ENCODE data around the gene SORCS1. TPM values are rescaled to one million over a fixed set of nuclear protein-coding genes. Genes with fewer than 3 reads are reported as not detected.

SORCS1 gene
- total and polyA plus RNA-seq, 4 donors = 0.08 to 0.21 (median 0.09) TPM; not detected in 1

GRCh38 chr10:106872176-106872575, 292.3 kb downstream of the SORCS1 start:
- Histone ChIP-seq H3K36me3 (ENCODE audit: control insufficient read depth in 4 of 4, insufficient read depth in 3 of 4, low read depth in 1 of 4, low read length in 3 of 4) (no peaks in the 10 kb centered on the region), H3K27ac (ENCODE audit: low read depth in 1 of 2, low read length in 2 of 2) (no peak overlapping the region), H3K9me3 (ENCODE audit: control insufficient read depth in 4 of 4, low read length in 3 of 4) (peaks cover 0 to 5% (median 0%) of the 10 kb centered on the region in 4 donors), H3K9ac (ENCODE audit: low read depth in 1 of 2, low read length in 2 of 2) (no peak overlapping the region), H3K4me3 (ENCODE audit: low read depth in 1 of 3, low read length in 3 of 3) (no peak overlapping the region), H3K4me1 (ENCODE audit: control insufficient read depth in 4 of 4, insufficient read depth in 4 of 4, low read length in 3 of 4) (peaks cover 0 to 5% (median 2%) of the 10 kb centered on the region in 4 donors), H3K27me3 (ENCODE audit: control insufficient read depth in 4 of 4, insufficient read depth in 4 of 4, low read length in 3 of 4) (no peaks in the 10 kb centered on the region)
- no peak for DNase-seq (ENCODE audit: low spot score)
- 83% methylated on average over 2 of the region's 2 CpGs for WGBS
- no peak for TF ChIP-seq NR2F2 (IDR thresholded peaks at IDR 0.05)
- no peak for TF ChIP-seq FOXA1 (IDR thresholded peaks at IDR 0.05)
- no peak for TF ChIP-seq RAD21 (IDR thresholded peaks at IDR 0.05)
- TF ChIP-seq REST (IDR thresholded peaks at IDR 0.05) = no peak
- TF ChIP-seq MAX (IDR thresholded peaks at IDR 0.05) = no peak
- no peak for TF ChIP-seq TAF1 (conservative IDR thresholded peaks at IDR 0.05)

- Histone ChIP-seq H3K9me3 (ENCODE audit: control insufficient read depth in 4 of 4, low read length in 3 of 4) (no peaks in the 10 kb centered on the region), H3K36me3 (ENCODE audit: control insufficient read depth in 4 of 4, insufficient read depth in 3 of 4, low read depth in 1 of 4, low read length in 3 of 4) (no peaks in the 10 kb centered on the region), H3K4me3 (ENCODE audit: low read depth in 1 of 3, low read length in 3 of 3) (no peak overlapping the region), H3K4me1 (ENCODE audit: control insufficient read depth in 4 of 4, insufficient read depth in 4 of 4, low read length in 3 of 4) (no peaks in the 10 kb centered on the region), H3K9ac (ENCODE audit: low read depth in 1 of 2, low read length in 2 of 2) (no peak overlapping the region), H3K27ac (ENCODE audit: low read depth in 1 of 2, low read length in 2 of 2) (no peak overlapping the region), H3K27me3 (ENCODE audit: control insufficient read depth in 4 of 4, insufficient read depth in 4 of 4, low read length in 3 of 4) (no peaks in the 10 kb centered on the region)
- TF ChIP-seq JUND (IDR thresholded peaks at IDR 0.05) (no peak), CTCF (IDR thresholded peaks at IDR 0.05; ENCODE audit: low read depth, low read length, missing input control) (no peak), NR2F2 (IDR thresholded peaks at IDR 0.05) (no peak), FOXA2 (IDR thresholded peaks at IDR 0.05) (no peak), TAF1 (conservative IDR thresholded peaks at IDR 0.05) (no peak), REST (IDR thresholded peaks at IDR 0.05) (no peak), YY1 (IDR thresholded peaks at IDR 0.05) (no peak), FOXA1 (IDR thresholded peaks at IDR 0.05) (no peak), EGR1 (IDR thresholded peaks at IDR 0.05; ENCODE audit: low read depth in 2 of 2) (no peak), GABPA (IDR thresholded peaks at IDR 0.05 in 1 of 2, conservative IDR thresholded peaks at IDR 0.05 in 1 of 2) (no peak), RXRA (IDR thresholded peaks at IDR 0.05) (no peak), SP1 (IDR thresholded peaks at IDR 0.05) (no peak), MAX (IDR thresholded peaks at IDR 0.05) (no peak), HNF4G (IDR thresholded peaks at IDR 0.05) (no peak)
- TF ChIP-seq, protein P1, sequence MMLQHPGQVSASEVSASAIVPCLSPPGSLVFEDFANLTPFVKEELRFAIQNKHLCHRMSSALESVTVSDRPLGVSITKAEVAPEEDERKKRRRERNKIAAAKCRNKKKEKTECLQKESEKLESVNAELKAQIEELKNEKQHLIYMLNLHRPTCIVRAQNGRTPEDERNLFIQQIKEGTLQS (IDR thresholded peaks at IDR 0.05) = no peak
- WGBS = 88% methylated on average over 7 of the region's 7 CpGs
- no peak for DNase-seq (ENCODE audit: low spot score)
These were observed 298.2 kb downstream of the SORCS1 start for GRCh38 chr10:106866244-106866845.
